ENCODE measurements around the gene ACTL6B.
A peak's percentile ranks its signal among the peaks of the same experiment; 100 is the strongest.

ACTL6B gene

GRCh38 chr7:100626530-100627237, 29.6 kb downstream of the ACTL6B start:
- DNase-seq = peak; percentile 92 to 94

- DNase-seq = no peak
These were observed 30.2 kb downstream of the ACTL6B start for GRCh38 chr7:100626055-100626454.

GRCh38 chr7:100623951-100624824, 32.1 kb downstream of the ACTL6B start:
- no peak for DNase-seq

- no peak for DNase-seq
These were observed 34.7 kb downstream of the ACTL6B start for GRCh38 chr7:100621554-100621953.

- DNase-seq = no peak
These were observed 35.4 kb downstream of the ACTL6B start for GRCh38 chr7:100620804-100621203.

GRCh38 chr7:100620239-100620638, 36.0 kb downstream of the ACTL6B start:
- DNase-seq = no peak

- no peak for DNase-seq
These were observed 41.9 kb downstream of the ACTL6B start for GRCh38 chr7:100614308-100614861.

- no peak for DNase-seq
These were observed 42.7 kb downstream of the ACTL6B start for GRCh38 chr7:100613412-100614175.

- peak; percentile 14 to 31 for DNase-seq
These were observed 43.4 kb downstream of the ACTL6B start for GRCh38 chr7:100612730-100613390.

- peak; percentile 98 for DNase-seq
These were observed 44.1 kb downstream of the ACTL6B start, which contains the start of gene MOSPD3 for GRCh38 chr7:100611983-100612729. MOSPD3 (plus strand) TSS chr7:100612540; CDS start chr7:100612792, 252 bp downstream.

GRCh38 chr7:100609958-100610357, 46.3 kb downstream of the ACTL6B start:
- DNase-seq = no peak

- DNase-seq = no peak
These were observed 49.1 kb downstream of the ACTL6B start for GRCh38 chr7:100607111-100607510.

GRCh38 chr7:100606313-100606712, 49.9 kb downstream of the ACTL6B start:
- DNase-seq = no peak

- DNase-seq = peak; percentile 22 to 41
These were observed 51.0 kb downstream of the ACTL6B start for GRCh38 chr7:100604976-100605911.

GRCh38 chr7:100604028-100604975, 51.9 kb downstream of the ACTL6B start:
- peak; percentile 75 to 85 for DNase-seq

GRCh38 chr7:100603726-100604027, 52.6 kb downstream of the ACTL6B start:
- DNase-seq = no peak

GRCh38 chr7:100602889-100603725, 53.1 kb downstream of the ACTL6B start:
- no peak for DNase-seq

GRCh38 chr7:100600730-100601038, 55.6 kb downstream of the ACTL6B start:
- no peak for DNase-seq
